Measurements from ENCODE around the gene CFAP99.

CFAP99 gene

DNA sequence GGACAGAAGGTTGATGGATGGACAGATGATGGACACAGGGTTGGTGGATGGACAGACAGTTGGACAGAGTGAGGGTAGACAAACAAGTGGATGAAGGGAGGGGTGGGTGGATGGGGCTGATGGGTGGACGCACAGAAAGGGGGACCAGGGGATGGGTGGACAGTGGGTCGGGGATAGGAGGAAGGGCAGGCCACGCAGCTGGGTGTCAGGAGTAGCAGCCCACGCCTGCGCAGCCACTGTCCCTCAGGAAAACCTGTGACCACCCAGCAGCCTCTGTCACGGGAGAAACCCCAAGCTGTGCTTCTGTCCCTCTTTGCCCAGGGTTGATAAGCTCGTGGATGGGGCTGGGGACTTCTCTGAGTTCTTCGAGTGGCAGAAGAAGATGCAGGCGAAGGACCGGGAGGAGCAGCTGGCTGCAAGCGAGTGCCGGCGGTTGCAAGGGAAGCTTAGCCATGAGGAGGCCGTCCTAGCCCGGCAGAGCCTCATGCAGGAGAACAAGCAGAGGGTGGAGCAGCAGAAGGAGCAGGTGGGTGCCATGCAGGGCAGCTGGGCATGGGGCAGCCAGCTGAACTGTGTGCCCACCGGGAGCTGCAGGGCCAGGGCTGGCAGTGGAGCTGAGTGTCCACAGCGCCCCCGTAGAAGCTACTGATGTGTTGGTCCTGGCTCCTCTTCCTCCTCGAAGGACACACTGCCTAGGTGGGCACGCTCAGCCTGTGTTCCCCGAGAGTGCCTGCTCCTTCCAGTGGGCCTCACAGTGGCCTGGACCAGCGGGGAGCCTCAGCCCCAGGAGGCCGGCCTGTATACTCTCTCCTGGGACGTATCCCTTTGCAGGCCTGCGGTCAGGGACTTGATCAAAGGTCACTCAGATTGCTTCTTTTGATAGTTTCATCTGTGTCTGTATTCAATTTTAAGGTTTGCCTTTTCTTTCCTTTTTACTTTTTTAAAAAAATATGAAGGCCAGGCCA, 33.3 kb downstream of the CFAP99 start:
- TF ChIP-seq, protein P1, sequence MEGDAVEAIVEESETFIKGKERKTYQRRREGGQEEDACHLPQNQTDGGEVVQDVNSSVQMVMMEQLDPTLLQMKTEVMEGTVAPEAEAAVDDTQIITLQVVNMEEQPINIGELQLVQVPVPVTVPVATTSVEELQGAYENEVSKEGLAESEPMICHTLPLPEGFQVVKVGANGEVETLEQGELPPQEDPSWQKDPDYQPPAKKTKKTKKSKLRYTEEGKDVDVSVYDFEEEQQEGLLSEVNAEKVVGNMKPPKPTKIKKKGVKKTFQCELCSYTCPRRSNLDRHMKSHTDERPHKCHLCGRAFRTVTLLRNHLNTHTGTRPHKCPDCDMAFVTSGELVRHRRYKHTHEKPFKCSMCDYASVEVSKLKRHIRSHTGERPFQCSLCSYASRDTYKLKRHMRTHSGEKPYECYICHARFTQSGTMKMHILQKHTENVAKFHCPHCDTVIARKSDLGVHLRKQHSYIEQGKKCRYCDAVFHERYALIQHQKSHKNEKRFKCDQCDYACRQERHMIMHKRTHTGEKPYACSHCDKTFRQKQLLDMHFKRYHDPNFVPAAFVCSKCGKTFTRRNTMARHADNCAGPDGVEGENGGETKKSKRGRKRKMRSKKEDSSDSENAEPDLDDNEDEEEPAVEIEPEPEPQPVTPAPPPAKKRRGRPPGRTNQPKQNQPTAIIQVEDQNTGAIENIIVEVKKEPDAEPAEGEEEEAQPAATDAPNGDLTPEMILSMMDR (IDR thresholded peaks at IDR 0.05; ENCODE audit: extremely low read depth, insufficient read depth, missing control alignments) = no peak
- in situ Hi-C loops (cut with MboI; ENCODE audit: low pct_unique_long_range_greater_than_20kb, low sequenced_read_pairs, unreplicated experiment) = no loop called here

GRCh38 chr4:2457481-2458295, 38.9 kb downstream of the CFAP99 start:
- TF ChIP-seq, protein P1 (IDR thresholded peaks at IDR 0.05; ENCODE audit: extremely low read depth, insufficient read depth, missing control alignments) = no peak
- DNase-seq (ENCODE audit: low spot score) = no peak
- in situ Hi-C loops (cut with MboI; ENCODE audit: low pct_unique_long_range_greater_than_20kb, low sequenced_read_pairs, unreplicated experiment) = no loop called here

More for the DNA sequence above, 33.3 kb downstream of the CFAP99 start:
- DNase-seq (ENCODE audit: low spot score) = no peak

DNA sequence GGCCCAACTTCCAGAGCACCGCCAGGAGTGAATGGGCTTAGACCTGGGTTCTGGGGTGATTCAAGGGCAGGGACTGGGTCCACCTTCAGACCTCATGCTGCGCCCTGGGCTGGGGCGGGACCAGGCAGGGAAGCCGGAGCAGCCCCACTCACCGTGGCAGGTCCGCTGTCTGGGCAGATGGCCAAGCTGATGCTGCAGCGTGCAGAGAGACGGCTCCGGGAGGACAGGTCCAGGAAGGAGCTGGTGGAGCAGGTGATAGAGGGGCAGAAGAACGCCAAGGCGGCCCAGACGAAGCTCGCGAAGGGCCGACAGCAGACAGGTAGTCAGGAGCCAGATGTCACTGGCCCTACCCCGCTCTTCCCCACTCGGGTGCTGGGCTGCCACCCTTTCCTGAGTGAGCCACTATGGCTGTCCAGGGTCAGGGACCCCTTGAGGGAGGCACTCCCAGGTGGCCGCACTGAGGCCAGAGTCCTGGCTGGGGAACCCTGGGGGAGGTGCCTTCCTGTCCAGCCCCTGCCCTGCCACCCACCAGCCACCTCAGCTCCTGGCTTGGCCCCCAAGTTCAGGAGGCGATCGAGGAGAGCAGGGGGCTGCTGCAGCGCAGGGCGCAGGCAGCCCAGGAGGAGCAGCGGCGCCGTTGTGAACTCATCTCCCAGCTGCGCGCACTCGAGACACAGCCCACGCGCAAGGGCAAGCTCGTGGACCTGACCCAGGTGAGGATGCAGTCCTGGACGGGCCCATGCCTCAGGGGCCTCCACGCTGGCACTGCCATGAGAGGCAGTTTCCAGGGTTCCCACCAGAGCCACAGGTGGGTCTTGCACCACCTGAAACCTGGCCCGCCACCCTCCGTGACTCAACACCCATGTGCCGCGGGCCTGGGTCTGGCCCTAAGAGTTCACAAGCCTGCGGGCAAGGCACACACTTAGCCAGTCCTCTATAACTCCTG, 40.1 kb downstream of the CFAP99 start:
- no peak for DNase-seq (ENCODE audit: low spot score)
- TF ChIP-seq, protein P1 (IDR thresholded peaks at IDR 0.05; ENCODE audit: extremely low read depth, insufficient read depth, missing control alignments) = no peak
- in situ Hi-C loops (cut with MboI; ENCODE audit: low pct_unique_long_range_greater_than_20kb, low sequenced_read_pairs, unreplicated experiment) = no loop called here

DNA sequence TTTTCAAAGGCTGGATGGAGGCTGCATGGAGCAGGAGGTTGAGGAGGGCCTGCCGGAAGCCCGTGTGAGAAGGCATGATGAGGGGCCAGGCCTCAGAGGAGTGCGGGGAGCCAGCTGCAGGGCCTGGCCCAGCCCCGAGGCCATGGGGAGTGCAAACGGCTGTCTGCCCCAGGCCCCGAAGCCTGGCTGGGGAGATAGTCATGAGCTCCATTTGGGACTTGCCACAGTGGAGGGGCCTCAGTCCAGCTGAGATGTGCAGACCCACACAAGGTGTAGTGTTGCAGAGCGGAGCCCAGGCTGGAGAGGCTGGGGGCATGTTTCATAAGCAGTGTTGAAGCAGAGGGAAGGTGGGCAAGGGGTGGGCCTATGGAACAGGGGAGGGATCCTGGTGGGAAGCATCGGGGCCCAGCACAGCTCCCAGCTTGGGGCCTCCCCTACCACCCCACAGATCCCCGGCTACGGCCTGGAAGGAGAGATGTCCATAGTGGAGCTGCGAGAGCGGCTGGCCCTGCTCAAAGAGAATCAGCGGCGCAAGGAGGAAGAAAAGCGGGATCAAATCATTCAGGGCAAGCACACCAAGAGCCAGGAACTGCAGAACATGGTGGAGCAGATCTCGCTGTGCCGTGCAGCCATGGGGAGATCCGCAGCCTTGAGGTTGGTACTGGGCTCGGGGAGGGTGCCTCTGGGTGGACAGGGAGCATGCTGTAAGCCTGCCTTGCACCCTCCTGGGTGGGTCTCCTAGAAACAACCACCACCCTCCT, 41.0 kb downstream of the CFAP99 start:
- in situ Hi-C loops (cut with MboI; ENCODE audit: low pct_unique_long_range_greater_than_20kb, low sequenced_read_pairs, unreplicated experiment) = no loop called here
- DNase-seq (ENCODE audit: low spot score) = no peak
- TF ChIP-seq, protein P1 (IDR thresholded peaks at IDR 0.05; ENCODE audit: extremely low read depth, insufficient read depth, missing control alignments) = no peak

GRCh38 chr4:2461246-2461960, 42.6 kb downstream of the CFAP99 start:
- no peak for DNase-seq (ENCODE audit: low spot score)
- in situ Hi-C loops (cut with MboI; ENCODE audit: low pct_unique_long_range_greater_than_20kb, low sequenced_read_pairs, unreplicated experiment) = no loop called here
- TF ChIP-seq, protein P1 (IDR thresholded peaks at IDR 0.05; ENCODE audit: extremely low read depth, insufficient read depth, missing control alignments) = no peak
